ENCODE results near the gene ADRA2C.

GRCh38 chr4:3816256-3816825 is 50.2 kb downstream of the ADRA2C start:
- TF ChIP-seq YY1 (IDR thresholded peaks at IDR 0.05; ENCODE audit: insufficient read depth, insufficient read length): no peak
- no peak for TF ChIP-seq ZNF274 (IDR thresholded peaks at IDR 0.05; ENCODE audit: low read depth, low read length)
- no peak for TF ChIP-seq SUZ12 (IDR thresholded peaks at IDR 0.05; ENCODE audit: extremely low read depth, insufficient read depth, insufficient read length)
